GM21447 (cell line): ENCODE results near the gene SUMO3.

ENCODE experiments used
- ATAC-seq: cut with Tn5 transposase; IDR thresholded peaks from one replicate; pipeline ENCODE4 v1.9.1; 2021; ENCODE audit not compliant: unreplicated experiment

SUMO3 gene

GRCh38 chr21:44804762-44805161, 13.1 kb downstream of the SUMO3 start:
- ATAC-seq, result no peak

DNA sequence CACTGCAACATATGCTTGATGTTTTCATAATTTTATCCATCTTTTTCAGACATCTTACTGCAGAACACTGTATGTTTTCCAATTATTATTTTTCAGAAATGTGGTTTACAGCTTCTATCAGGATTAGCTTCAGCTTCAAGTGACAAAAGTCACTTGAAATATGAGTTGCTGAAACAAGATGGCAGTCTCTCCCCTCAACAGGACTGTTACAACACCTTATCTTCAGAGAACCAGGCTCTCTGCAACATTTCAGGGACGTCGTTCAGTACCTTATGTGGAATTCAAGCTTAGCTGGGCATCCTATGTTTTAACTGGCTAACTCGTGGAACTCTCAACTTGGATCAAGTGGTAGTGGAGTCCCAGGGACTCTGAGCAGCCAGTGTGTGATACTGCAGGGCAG, 14.2 kb downstream of the SUMO3 start:
- ATAC-seq, result no peak

DNA sequence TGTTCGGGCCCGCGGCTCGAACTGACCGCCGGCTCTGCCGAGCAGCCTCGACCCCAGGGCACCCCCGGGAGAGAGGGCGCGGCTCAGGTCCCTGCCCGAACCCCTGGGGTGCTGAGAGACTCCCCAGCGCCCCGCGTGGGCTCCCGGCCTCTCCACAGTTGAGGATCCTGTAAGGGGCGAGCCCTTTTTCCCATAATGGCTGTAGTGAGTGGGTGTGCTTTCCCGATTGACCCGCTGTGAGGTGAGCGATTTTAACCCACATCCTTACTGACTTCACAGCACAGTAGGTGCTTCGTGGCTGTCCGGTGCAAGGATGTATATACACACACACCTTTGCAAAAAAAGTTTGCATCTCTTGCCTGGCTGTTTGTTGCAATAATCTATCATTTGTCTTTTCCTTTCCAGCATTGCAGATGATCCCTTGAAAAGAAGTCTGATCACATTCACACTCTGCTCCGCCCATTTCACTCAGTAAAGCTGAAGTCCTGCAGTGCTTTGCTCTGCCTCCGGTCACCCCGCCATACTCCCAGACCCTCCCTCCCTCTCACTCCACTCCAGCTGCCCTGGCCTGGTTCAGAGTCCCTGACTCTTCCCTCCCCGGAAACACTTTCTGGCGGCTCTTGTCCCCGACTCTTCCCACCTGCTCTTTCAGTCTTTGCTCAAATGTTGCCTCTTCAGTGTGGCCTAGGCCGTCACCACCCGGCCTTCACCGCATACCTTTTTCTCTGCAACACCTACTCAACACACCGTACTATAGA, 15.3 kb downstream of the SUMO3 start:
- ATAC-seq, result no peak

DNA sequence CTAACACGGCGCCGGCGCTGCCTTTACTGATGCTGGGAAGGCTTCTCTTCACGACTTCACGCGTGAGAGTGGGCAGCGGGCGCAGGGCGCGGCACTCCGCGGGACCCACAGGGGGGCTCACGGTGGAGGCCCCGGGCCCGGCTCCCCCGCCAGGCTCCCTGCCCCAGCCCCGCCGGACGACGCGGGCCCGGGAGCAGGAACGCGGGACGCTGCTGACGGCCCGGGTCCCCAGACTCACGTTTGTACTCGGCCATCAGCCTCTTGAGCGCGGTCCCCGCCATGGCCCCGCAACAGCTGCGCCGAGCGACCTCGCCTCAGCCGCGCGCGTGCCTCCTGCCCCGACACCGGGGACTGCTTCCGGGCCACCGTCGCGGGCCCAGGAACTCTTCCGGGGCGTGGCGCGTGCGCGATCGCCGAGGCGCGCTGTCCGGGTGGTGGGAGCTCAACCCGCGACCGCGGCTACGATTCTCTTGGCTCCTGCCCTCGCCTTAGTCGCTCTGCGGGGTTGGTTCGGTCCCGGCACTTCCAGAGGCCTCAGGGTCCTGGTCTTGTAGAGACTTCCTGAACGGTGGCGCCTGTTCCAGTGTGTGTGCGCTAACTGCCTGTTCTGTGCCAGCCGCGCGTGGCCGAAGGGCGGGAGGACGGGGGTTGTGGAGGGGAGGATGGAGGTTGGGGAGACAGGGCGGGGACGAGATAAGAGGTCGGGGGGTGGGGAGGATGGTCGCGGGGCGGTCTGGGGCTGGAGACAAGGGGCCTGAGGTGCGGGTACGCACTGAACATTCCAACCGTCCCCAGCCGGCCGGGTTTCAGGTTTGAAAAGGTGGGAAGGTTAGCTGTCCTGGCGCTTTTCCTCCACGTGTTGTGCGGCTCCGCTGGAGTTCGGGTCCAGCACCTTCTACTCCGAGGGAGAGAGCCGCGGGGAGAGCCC, 16.1 kb downstream of the SUMO3 start, which contains the start of gene UBE2G2:
UBE2G2 (minus strand) TSS at position 353 of the 928 bp plus-strand sequence; CDS start at position 281, 72 bp downstream.
- ATAC-seq, result peak; percentile 79

DNA sequence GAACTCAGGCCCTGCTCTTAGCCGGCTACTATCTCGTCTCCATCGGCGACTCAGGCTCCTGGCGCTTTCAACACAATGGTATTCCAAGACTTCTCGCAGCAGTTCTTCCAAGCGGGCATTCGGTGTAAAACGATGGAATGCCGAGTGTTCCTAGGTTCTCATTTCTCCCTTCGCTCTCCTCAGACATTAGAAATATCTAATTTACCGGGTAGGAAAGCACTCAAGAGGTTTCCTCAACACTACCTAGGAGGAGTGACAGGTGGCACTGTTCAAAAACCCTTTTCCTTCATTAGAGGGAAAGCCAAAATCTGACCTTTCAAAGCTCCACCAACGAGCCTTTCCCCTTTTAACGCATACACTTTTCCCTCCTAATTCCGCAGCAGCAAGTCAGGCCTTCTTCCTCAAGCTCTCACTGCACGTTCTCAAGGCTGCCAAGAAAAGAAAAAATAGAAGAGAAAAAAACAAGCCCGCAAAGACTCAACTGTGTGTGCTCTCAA, 16.8 kb downstream of the SUMO3 start:
- no peak for ATAC-seq

DNA sequence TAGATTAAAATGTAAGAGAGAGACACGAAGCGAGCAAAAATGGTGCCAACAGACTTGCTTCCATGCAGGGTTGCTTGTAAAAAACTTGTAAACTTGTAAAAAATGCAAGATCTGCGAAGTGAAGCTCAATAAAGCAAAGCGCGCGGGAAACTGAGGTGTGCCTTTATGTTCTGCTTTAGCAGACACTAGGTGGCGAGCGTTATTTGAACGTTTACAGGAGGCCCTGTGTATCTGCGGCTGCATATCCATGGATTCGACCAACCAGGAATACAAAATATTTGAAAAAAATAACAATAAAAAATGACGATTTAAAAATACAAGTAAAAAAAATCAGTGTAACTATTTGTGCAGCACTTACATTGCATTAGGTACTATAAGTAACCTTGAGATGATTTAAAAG, 17.8 kb downstream of the SUMO3 start:
- no peak for ATAC-seq

GRCh38 chr21:44799646-44800045, 18.2 kb downstream of the SUMO3 start:
- no peak for ATAC-seq

GRCh38 chr21:44797775-44798174, 20.1 kb downstream of the SUMO3 start:
- no peak for ATAC-seq

- ATAC-seq, result no peak
Observed at GRCh38 chr21:44795342-44795741, 22.5 kb downstream of the SUMO3 start.

DNA sequence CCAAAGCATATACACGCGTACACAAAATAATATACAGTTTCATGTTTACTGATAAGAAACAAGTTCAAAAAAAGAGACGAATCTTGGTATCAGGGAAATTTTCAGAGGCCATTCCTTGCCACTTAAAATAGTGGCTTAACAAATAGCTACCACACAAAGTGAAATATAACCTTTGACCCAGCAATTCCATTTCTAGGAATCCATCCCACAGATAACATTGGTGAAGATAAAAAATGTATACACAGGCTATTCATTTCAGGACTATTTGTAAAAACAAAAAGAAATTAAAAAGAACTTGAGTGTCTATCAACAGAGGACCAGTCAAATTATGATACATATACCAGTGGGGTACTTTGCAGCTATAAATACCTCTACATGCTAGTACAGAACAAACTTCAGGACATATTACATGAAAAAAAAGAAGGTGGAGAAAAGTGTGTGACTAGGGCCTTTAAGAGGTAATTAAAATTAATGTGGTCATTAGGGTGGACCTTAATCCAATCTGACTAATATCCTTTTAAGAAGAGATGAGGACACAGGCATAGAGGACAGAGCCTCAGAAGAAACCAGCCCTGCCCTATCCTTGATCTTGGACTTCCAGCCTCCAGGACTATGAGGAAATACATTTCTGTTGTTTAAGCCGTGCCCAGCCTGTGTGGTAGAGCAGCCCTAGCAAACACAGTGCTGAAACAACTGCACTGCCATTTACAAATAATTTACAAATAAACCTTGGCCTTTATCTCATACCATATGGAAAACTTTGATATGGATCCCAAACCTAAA, 24.1 kb downstream of the SUMO3 start:
- ATAC-seq, result no peak

GRCh38 chr21:44792702-44793591, 24.9 kb downstream of the SUMO3 start:
- ATAC-seq, result no peak

DNA sequence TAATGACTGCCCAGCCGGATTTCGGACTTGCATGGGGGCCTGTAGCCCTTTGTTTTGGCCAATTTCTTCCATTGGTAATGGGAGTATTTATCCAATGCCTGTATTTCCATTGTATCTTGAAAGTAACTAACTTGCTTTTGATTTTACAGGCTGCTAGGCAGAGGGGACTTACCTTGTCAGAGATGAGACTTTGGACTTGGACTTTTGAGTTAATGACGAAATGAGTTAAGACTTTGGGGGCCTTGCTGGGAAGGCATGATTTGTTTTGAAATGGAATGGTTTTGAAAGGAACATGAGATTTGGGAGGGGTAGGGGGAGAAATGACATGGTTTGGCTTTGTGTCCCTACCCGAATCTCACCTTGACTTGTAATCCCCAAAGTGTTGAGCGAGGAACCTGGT, 25.9 kb downstream of the SUMO3 start:
- ATAC-seq, result no peak

DNA sequence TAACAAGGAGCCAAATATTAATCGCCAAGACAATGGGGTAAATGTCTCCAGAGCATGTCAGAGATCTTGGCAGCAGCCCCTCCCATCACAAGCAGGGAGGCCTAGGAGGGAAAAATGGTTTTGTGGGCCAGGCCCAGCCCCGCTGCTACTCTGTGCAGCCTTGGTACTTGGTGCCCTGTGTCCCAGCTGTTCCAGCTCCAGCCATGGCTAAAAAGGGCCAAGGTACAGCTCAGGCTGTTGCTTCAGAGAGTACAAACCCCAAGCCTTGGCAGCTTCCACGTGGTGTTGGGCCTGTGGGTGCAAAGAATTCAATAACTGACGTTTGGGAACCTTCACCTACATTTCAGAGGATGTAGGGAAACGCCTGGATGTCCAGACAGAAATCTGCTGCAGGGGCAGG, 26.6 kb downstream of the SUMO3 start:
- no peak for ATAC-seq

GRCh38 chr21:44790368-44790767, 27.5 kb downstream of the SUMO3 start:
- ATAC-seq, result no peak

DNA sequence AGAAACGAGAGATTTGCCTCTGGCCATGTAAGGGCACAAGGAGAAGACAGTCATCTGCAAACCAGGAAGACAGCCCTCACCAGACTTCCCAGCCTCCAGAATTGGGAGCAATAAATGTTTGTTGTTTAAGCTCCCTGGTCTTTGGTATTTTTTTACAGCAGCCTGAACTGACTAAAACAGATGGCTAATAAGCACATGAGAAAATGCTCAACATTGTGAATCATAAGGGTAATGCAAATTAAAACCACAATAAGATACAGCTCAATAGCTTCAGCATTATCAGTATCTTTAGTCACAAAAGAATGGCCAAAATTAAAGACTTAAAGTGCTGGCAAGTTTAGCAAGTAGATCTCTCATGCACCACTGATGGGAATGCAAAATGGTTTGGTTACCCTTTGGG, 28.0 kb downstream of the SUMO3 start:
- ATAC-seq, result no peak

DNA sequence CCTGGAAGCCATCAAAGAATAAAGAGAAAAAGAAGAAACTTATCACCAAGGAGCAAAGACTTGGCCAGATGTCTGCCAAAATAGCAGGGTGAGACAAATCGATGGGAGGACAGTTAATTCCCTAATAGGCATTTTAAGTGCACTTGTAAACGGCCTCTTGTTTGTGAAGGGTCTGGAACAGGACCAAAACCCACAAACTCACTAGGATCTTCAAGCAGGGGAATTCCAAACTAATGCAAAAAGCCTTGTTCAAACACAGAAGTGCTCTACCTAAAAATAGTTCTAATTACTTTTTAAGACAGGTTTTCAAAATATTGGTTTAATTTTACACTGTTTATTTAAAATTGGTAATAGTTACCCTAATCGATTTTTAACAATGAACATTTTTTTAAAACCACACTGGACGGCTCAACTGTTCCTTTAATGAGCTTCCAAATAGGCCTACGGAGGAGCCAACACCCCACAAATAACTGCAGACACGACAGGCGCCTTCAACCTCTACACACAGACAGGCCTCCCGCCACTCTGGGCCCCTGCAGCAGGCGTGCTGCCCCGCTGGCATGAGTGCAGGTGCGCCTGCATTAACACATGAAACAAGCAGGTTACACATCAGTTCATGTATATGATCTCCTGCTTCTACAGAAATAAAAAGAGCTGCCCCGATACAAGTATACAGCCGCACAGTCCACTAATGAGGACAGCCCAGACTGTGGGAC, 32.1 kb downstream of the SUMO3 start:
- ATAC-seq, result no peak

GRCh38 chr21:44784810-44785209, 33.1 kb downstream of the SUMO3 start:
- ATAC-seq, result no peak

DNA sequence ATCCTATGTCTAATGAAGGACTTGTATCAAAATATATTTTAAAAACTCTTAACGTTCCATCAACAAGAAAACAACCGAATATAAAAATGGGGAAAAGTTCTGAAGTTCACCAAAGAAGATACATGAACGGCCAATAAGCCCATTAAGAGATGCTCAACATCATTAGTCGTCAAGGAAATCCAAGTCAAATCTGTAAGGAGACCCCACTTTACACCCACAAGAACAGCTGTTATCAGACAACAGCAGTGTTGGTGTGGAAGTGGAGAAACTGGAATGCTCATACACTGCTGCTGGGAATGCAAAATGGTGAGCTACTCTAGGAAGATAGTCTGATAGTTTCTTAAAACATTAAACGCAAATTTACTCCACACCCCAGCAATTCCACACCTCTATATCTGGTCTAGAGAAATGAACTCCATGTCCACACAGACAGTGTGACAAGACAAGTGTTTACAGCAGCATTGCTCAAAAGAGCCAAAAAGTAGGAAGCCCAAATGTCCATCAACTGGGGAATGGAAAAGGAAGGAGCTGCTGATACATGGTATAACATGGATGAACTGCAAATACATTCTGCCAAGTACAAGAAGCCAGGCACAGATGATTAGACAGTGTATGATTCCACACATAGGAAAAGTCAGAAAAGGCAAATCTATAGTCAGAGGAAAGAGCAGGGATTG, 34.7 kb downstream of the SUMO3 start:
- ATAC-seq, result no peak
